NCI-H1436 (cell line): ENCODE results near the gene RABGAP1L.
A peak's percentile ranks its signal among the peaks of the same experiment; 100 is the strongest.
"Not testable (repeated sequence)": the region's sequence is repeated elsewhere in the genome, so short reads cannot be mapped to it uniquely, and the experiment has no call there.

Experiments
- DNase-seq: peaks from one replicate; lab custom pipeline; 2025; lab: John Stamatoyannopoulos, UW

RABGAP1L gene

DNA sequence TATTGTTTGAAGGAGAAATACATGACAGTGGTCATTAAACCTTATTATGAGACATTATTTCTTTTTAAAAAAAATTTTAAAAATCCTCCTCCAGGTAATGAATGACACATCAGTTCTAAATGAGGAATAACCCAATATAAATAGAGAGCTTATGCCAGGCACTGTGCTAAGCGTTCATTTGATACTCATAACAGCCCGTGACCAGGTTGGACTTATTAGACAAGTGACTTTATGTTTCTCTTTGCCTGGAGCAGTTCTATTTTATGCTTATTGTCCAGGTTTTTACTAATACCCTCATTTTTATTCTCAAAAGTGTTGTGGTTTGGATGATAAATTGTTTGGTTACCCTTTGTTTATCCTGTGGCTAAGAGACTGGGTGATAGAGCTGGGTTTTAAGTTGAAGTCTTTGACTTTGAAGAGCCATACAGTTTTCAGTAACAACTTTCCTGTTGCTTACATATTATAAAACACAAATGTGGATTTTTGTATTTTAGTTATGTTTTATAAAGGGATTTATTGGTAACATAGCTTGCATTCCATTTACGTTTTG is 84.2 kb downstream of the RABGAP1L start:
- DNase-seq, result no peak

DNA sequence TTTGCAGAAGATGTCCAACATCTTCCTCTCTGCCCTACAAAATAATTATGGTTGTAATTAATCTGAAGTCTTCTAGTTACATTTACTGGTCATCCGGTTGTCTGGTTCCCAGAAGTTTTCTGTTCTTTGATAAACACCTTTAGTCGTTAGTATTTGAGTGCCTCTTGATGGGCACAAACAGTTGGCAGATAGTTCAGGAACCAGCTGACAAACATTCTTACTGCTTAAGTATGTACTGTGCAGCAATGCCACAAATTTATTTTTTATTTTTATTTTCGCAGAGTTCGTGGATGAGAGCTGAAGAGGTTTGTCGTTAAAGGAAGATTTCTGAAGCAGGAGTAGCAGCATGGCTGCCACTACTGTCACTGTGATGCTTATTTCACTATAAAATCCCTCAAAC is 84.7 kb downstream of the RABGAP1L start:
- DNase-seq, result no peak

DNA sequence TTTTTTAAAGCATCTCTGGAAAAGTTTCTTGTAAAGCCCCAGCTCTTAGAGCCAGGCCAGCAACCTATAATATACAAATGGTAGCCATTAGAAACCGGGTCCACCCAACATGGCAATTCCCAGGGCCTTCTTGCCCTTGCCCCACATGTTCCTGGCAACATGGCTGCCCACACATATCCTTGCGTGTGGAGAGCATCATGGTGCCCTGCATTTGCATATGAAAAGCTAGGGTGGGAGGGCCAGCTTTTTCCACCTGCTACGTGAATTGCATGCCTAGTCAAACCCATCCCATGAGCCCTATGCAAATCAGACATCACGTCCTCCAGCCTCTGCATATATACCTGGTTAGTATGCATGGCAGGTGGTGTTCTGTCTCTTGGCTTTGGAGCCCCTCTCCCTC is 88.2 kb downstream of the RABGAP1L start:
- DNase-seq, result no peak

DNA sequence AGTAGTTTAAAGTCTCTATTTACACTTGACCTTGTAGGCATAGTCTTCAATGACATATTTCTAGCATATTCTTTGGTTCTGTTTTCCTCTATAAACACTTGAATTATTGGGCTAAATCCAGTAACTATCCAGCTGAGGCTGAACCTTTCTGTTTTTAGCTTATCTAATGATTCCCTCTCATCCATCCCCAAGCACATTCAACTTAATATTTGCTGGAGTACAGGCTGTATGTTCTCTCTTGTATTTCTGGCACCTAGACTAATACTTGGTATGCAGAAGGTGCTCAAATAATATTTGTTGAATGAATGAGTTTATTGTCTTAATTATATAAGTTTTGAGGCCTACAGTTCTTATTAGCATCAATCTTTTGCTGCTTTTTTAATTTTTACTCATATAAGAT is 88.7 kb downstream of the RABGAP1L start:
- DNase-seq, result no peak

DNA sequence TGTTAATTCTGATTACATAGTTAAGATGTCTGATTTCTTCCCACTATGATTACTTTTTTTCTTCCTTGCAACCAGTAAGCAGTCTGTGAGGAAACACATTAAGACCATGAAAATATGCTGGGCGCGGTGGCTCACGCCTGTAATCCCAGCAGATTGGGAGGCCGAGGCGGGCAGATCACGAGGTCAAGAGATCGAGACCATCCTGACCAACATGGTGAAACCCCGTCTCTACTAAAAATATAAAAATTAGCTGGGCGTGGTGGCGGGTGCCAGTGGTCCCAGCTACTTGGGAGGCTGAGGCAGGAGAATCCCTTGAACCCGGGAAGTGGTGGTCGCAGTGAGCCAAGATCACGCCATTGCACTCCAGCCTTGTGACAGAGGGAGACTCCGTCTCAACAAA is 97.1 kb downstream of the RABGAP1L start:
- not testable (repeated sequence) for DNase-seq

DNA sequence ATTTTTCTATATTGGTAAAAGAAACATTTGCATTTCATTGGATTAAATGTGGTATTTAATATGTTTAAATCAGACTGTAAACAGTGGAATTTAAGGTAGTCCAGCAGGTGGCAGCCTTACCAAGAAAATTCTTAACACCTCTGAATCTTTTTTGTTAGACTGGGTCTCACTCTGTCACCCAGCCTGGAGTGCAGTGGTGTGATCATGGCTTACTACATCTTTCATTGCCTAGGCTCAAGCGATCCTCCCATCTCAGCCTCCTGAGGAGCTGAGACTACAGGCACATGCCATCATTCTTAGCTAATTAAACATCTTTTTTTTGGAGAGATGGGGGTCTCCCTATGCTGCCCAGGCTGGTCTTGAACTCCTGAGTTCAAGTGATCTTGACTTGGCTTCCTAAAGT is 98.8 kb downstream of the RABGAP1L start:
- DNase-seq, result peak; percentile 18

DNA sequence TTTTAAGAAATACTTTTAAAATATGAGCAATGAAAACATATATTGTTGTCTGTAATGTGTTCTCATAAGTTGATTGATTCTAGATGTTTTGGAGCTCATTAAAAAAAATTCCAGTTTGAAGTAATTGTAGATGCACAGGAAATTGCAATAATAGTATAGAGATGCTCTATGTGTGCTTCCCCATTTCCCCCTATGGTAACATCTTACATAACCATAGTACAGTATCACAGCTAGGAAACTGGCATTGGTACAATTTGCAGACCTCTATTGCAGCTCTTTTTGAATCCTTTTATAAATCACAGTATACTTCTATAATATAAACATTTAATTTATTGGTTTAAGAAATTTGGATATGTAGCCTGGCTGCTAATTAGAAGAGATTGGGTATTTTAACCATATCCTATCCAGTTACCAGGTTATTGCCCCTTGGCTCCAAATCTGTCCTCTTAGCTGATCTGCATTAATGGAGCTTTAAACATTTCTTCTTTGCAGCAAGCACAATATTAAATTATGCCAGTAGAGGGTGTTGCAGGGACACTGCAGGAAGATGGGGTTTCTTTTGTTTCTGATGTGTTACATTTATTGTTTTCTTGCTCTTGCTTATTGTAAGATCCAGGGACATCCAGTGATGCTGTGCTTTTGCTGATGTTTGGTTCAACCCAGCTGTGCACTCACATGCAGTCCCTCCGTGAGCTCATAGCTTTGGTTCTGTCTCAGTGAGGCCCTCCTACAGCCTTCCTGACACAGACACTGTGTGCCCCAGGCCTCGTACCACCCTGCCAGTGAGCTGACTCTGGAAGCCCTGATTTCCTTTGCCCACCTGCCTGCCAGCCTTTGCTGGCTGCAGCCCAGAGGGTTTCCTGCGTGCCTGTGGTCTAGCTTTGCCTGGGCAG is 103.3 kb downstream of the RABGAP1L start:
- DNase-seq, result peak; percentile 59

DNA sequence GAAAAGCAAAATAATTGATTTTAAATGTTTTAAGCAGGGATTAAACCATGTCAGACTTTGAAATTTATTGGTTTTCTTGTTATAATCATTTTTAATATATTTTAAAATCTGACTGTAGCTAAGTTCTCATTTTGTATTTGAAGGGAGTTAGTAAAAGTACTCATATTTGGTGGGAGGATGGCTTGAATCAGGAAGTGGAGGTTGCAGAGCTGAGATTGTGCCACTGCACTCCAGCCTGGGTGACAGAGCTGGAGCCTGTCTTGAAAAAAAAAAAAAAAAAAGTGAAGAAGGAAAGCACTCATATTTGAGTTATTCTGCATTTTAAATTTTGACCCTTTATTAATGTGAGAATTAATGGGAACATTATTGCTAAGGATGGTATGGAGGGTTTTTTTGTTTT is 106.0 kb downstream of the RABGAP1L start:
- no peak for DNase-seq

DNA sequence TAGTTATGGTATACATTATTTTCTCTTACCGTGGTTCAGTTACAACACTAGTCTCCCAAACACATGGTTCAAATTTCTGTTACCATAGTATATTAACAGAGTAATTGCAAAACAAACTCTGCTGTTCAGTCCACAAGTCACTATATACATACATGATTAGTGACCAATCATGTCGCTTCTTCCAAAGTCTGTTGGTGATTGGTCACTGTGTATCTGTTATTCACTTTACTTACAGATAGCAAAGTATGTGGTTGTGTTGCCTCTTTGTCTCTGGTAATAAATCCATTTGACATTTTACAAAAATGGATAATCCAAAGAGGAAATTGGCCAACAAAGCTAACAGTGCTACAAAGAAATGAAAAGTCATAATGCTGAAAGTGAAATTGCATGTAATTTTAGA is 107.2 kb downstream of the RABGAP1L start:
- no peak for DNase-seq

DNA sequence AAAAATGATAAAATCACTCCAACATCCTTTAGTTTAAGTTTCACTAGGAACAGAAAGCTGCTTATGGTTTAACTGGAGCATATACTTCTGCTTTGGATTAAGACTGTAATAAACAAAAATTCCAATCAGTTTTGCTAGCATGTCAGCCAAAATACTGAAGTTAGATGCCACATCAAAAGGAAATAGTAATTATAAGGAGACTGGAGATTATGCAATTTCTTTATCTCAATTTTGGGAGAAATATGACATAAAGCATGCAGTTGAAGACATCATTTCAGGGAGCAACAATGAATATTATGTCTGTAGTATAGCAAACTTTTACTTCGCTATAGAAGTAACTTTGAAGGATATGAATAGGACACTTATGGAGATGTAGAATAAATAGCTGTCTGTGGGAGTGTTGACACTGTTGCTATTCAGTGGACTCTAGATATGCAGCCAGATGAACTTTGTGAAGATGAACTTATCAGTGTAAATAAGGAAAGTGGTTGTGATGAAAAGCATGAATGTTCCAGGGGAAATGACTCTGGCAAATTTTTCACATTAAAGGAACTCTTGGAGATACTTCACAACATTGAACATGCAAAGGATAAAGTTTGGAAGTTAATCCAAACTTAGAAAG is 107.8 kb downstream of the RABGAP1L start:
- no peak for DNase-seq

DNA sequence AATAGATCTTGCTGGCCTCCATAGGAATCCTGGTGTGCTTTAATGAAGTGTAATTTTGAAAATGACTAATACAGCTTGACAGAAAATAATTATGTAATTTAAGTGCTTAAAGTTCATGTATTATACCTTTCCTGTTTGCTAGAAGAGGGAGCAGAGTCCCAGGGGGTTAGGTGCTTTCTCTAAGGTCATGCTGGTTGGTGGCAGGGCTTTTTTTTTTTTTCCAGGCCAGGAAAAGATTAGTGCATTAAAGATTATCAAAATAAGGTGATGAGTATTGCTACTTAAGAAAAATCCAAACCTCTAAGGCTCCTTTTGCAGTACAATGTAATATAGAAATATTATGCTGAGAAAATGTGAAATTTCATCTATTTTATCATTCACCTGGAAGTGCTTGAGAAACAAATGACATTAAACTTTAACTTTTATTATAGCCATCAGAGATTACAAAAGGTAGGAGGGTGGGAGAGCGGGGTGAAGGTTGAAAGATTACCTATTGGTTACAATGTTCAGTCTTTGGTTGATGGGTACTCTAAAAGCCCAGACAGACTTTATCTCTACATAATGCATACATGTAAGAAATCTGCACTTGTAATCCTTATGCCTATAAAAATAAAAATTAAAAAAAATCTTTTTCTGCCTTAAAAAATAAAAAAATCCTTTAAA is 110.8 kb downstream of the RABGAP1L start:
- no peak for DNase-seq

DNA sequence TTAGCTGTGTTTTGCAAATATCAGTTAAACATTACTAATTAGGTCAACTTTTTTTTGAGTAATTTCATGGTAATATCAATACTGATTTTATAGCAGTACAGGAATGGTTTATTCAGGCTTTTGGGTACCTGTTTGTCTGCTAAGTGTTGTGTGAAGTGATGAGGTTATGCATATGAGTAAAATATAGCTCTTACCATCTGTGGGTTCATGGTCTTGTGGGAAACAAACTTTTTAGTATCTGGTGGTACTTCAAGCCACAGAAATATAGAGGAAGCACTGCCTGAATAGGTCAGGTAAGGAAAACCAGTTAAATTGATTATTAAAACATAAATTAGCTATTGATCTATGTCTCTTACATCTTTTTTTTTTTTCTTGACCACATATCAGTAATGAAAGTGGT is 113.9 kb downstream of the RABGAP1L start:
- DNase-seq, result no peak

DNA sequence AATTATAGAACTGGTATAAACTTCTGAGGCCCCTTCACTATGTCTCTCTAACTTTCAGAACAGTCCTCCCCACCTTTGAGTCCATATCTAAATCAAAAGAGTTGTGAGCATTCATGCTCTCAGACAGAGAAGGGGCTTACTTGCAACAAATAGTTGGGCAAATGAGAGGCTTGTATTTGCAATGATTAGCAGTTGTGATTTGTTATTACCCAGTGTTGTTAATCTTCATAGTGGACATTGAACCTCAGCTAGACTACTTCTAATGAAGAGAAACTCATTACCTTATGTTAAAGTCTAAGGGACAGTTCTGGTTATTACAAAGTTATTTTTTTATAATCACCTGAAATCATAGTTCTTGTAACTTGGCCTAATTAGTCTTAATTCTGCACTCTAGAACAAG is 114.5 kb downstream of the RABGAP1L start:
- DNase-seq, result no peak

DNA sequence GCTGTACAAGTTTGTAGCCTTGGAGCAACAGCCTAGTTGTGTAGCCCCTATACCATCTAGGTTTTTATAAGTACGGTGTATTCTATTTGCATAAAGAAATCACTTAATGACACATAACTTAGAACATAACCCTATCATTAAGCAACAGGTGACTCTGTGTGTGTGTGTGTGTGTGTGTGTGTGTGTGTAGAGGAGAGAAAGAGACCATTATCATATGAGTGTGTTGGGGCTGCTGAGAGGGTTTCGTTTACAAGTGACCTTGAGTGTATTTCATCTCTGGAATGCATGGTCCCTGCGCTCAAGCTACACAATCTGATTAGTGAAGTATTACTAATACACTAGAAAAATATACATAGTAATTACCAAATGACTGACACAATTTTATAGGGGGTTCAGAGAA is 115.1 kb downstream of the RABGAP1L start:
- DNase-seq, result no peak

DNA sequence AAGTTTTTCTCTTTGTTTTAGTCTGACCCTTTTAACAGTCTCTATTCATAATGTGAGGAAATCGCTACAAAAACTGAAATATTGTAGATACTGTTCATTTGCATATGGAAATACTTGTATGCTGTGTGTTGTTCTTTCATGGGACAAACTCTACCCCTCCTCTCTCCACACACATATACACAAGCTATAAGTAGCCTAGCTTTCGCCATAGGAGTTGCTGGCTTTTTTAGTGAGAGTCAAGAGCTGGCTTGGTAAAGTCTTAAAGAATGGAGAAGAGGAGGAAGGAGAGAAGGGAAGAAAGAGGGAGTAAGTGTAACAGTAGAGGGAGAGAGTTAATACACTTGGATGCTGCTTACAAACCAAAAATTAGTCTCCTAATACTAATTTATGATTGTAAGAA is 115.6 kb downstream of the RABGAP1L start:
- DNase-seq, result no peak

DNA sequence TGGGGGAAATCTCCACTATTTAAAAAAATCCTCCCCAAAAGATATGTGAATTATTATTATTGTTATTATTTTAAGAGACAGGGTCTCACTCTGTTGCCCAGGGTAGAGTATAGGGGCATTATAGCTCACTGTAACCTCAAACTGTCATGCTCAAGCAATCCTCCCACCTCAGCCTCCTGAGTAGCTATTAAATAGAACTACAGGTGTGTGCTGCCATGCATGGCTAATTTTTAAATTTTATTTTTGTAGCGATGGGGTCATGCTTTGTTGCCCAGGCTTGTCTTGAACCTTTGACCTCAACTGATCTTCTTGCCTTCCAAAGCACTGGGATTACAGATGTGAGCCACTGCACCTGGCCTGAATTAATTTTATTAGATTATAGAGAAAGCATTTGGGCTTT is 116.8 kb downstream of the RABGAP1L start:
- DNase-seq, result no peak

DNA sequence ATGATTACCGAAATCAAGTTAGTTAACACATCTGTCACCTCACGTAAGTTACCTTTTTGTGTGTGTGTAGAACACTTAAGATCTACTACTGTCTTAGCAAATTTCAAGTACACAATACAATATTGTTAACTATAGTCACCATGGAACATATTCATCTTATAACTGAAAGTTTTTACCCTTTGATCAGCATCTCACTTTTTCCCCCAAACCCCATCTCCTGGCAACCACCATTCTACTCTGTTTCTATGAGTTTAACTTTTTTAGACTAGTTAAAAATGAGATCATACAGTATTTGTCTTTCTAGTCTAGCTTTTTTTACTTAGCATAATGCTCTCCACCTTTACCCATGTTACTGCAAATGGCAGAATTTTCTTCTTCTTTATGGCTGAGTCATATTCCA is 124.7 kb downstream of the RABGAP1L start:
- no peak for DNase-seq

DNA sequence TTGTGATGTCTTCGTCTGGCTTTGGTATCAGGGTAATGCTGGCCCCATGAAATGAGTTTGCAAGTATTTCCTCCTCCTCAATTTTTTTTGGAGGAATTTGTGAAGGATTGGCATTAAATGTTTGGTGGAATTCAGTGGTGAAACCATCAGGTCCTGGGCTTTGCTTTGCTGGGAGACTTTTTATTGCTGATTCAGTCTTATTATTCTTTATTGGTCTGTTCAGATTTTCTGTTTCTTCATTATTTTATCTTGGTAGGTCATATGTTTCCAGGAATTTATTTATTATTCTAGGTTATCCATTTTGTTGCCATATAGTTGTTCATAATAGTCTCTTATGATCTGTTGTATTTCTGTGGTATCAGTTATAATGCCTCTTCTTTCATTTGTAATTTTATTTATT is 126.7 kb downstream of the RABGAP1L start:
- DNase-seq, result no peak

DNA sequence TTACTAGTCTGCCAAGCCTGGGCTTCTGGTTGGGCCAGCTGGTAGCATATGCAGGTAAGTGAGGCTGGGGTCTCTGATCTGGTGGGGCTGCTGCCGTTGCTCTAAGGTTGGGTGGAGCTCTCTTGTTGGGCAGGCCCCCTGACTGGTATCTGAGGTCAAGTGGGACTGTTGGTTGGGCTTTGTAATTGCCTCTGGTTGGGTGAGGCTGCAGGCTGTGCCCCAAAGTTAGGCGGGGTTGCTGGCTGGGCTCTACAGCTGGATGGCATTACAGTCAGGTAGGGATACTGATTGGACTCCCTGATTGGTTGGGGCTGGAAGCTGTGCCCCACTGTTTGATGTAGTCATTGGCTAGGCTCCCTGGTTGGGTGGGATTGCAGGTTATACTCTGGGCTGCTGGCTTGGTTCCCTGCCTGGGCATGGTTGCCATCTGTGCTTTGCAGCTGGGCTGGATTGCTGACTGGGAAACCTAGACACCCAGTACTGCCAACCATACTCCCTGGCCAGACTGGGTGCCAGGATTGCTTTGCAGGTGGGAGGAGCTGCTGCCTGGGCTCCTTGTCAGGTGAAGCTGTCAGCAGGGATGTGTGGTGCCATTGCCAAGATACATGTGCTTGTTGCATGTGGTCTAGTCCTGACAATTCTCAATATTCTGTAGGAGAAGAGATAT is 130.5 kb downstream of the RABGAP1L start:
- no peak for DNase-seq

DNA sequence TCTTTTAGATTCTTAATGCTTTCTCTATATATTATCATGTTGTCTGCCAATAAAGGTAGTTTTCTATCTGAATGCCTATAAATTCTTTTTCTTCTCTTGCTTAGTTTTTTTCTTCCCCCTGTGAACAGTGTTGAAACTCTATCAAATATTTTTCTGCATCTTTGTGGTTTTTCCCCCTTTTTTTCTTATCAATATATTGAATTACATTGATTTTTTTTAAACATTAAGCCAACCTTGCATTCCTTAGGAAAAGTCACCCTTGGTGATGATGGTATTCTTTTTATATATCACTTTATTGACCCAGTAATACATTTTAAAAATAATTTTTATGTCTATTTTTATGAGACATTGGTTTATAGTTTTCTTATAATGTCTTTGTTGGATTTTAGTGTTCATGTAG is 131.7 kb downstream of the RABGAP1L start:
- DNase-seq, result no peak

DNA sequence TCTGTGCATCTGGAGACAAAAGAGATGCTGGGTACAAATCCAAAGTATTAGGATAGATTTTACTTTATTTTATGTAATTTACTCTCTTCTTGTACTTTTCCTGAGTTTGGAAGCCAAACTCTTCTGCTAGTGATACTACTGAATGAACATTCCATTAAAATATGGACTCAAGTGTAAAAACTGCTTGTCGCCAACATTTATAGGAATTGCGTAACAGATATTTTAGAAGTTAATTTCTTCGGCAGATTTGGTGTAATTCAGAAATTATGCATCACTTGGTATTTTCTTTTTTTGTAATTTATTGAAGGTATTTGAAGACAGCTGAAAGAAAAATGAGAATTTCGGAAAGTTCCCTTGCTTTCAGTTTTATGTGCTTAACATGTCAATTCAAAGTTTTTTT is 137.0 kb downstream of the RABGAP1L start:
- no peak for DNase-seq

DNA sequence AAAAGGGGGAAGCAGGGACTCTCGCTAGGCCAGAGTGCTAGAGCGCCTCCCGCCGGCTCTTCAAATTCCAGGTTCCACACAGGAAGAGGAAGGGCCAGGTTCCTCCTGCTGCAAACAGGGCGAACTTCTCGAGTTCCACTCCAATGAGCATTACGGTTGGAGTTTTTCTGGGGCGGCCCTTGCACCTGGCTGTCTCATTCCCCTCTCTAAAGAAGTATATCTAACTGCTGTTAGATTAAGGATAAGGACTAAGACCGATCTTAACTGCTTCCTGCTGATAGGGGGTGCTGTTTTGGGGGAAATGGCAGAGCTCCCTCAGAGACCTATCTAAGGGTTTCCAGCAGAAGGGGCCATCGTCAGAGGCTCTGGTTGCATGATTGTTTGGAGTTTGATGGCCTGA is 138.0 kb downstream of the RABGAP1L start:
- DNase-seq, result no peak
